Esophagus muscularis mucosa (tissue), 3 donors: Measurements from ENCODE around the gene NCKAP5.

ENCODE experiments used
- POLR2AphosphoS5 ChIP-seq, 2 donors: sonication (generic); formaldehyde crosslinking; IDR thresholded peaks; one replicate each; pipeline ENCODE4 v1.6.1; 2017; ENCODE audit warnings: antibody characterized with exemption in 2 of 2
- TF ChIP-seq, protein P1 (sequence below), 3 experiments: fragments of 200-600 bp in 2 of 3; fragments of 450-650 bp in 1 of 3; sonication (generic) in 2 of 3; IDR thresholded peaks; one replicate each; pipeline ENCODE4 v1.5.1; 2017 to 2019; ENCODE audit warnings: antibody characterized with exemption in 3 of 3, mild to moderate bottlenecking in 2 of 3, moderate library complexity in 1 of 3

GRCh38 chr2:132793532-132793931 lies 774.7 kb downstream of the NCKAP5 start:
- TF ChIP-seq, protein P1, sequence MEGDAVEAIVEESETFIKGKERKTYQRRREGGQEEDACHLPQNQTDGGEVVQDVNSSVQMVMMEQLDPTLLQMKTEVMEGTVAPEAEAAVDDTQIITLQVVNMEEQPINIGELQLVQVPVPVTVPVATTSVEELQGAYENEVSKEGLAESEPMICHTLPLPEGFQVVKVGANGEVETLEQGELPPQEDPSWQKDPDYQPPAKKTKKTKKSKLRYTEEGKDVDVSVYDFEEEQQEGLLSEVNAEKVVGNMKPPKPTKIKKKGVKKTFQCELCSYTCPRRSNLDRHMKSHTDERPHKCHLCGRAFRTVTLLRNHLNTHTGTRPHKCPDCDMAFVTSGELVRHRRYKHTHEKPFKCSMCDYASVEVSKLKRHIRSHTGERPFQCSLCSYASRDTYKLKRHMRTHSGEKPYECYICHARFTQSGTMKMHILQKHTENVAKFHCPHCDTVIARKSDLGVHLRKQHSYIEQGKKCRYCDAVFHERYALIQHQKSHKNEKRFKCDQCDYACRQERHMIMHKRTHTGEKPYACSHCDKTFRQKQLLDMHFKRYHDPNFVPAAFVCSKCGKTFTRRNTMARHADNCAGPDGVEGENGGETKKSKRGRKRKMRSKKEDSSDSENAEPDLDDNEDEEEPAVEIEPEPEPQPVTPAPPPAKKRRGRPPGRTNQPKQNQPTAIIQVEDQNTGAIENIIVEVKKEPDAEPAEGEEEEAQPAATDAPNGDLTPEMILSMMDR (IDR thresholded peaks at IDR 0.05), result no peak
- no peak for TF ChIP-seq POLR2AphosphoS5 (IDR thresholded peaks at IDR 0.05)
